ENCODE results near the gene RGS9BP. TPM values are rescaled to one million over a fixed set of nuclear protein-coding genes. Genes with fewer than 3 reads are reported as not detected.

The RGS9BP gene
- total RNA-seq, 3 donors from 2014 or later: 0.32 to 0.44 (median 0.33) TPM

- H3K4me1 ChIP-seq: peaks cover 3 to 6% of the 10 kb centered on the region in 2 donors
- no peaks in the 10 kb centered on the region for H3K36me3 ChIP-seq
- no peak for TF ChIP-seq POLR2AphosphoS5 (IDR thresholded peaks at IDR 0.05)
- TF ChIP-seq POLR2A (IDR thresholded peaks at IDR 0.05): no peak
- no peak for TF ChIP-seq CTCF (IDR thresholded peaks at IDR 0.05)
- H3K4me3 ChIP-seq: peak overlapping the region; percentile 92 to 95 (median 93)
- intact Hi-C loops (cut with DNase I; ENCODE audit: low total_unique reads): no loop called here
- H3K27me3 ChIP-seq: peaks cover 3 to 12% of the 10 kb centered on the region in 2 donors
- no peak for DNase-seq (ENCODE audit: low spot score in 2 of 2)
- no peak overlapping the region for H3K27ac ChIP-seq
- no peaks in the 10 kb centered on the region for H3K9me3 ChIP-seq
These were observed 692 bp downstream of the RGS9BP start for GRCh38 chr19:32676186-32676894.

GRCh38 chr19:32676895-32677359, 1.3 kb downstream of the RGS9BP start:
- TF ChIP-seq POLR2AphosphoS5 (IDR thresholded peaks at IDR 0.05) (no peak), CTCF (IDR thresholded peaks at IDR 0.05) (no peak), POLR2A (IDR thresholded peaks at IDR 0.05) (no peak)
- Histone ChIP-seq H3K4me3 (peak overlapping the region in 2 of 3 donors; percentile 93 to 95), H3K9me3 (no peaks in the 10 kb centered on the region), H3K27me3 (peaks cover 3 to 12% of the 10 kb centered on the region in 2 donors), H3K4me1 (peaks cover 3 to 6% of the 10 kb centered on the region in 2 donors), H3K36me3 (no peaks in the 10 kb centered on the region), H3K27ac (no peak overlapping the region)
- intact Hi-C loops (cut with DNase I; ENCODE audit: low total_unique reads): no loop called here
- DNase-seq (ENCODE audit: low spot score in 2 of 2): no peak

GRCh38 chr19:32677657-32678056, 2.0 kb downstream of the RGS9BP start:
- H3K36me3 ChIP-seq: no peaks in the 10 kb centered on the region
- DNase-seq (ENCODE audit: low spot score in 2 of 2): no peak
- peaks cover 3 to 12% of the 10 kb centered on the region in 2 donors for H3K27me3 ChIP-seq
- intact Hi-C loops (cut with DNase I; ENCODE audit: low total_unique reads): no loop called here
- H3K4me3 ChIP-seq: no peak overlapping the region
- H3K9me3 ChIP-seq: no peaks in the 10 kb centered on the region
- H3K4me1 ChIP-seq: peaks cover 3 to 6% of the 10 kb centered on the region in 2 donors
- TF ChIP-seq CTCF (IDR thresholded peaks at IDR 0.05): no peak
- no peak for TF ChIP-seq POLR2AphosphoS5 (IDR thresholded peaks at IDR 0.05)
- no peak for TF ChIP-seq POLR2A (IDR thresholded peaks at IDR 0.05)
- no peak overlapping the region for H3K27ac ChIP-seq

- Histone ChIP-seq H3K4me1 (peaks cover 0 to 3% of the 10 kb centered on the region in 2 donors), H3K27ac (no peak overlapping the region), H3K36me3 (no peaks in the 10 kb centered on the region), H3K4me3 (no peak overlapping the region), H3K27me3 (peaks cover 3 to 10% of the 10 kb centered on the region in 2 donors), H3K9me3 (no peaks in the 10 kb centered on the region)
- no peak for DNase-seq (ENCODE audit: low spot score in 2 of 2)
- intact Hi-C loops (cut with DNase I; ENCODE audit: low total_unique reads): no loop called here
- no peak for TF ChIP-seq CTCF (IDR thresholded peaks at IDR 0.05)
These were observed 5.3 kb downstream of the RGS9BP start for GRCh38 chr19:32680986-32681385.

- Histone ChIP-seq H3K27me3 (no peaks in the 10 kb centered on the region), H3K9me3 (no peaks in the 10 kb centered on the region), H3K36me3 (no peaks in the 10 kb centered on the region), H3K4me1 (no peaks in the 10 kb centered on the region), H3K27ac (no peak overlapping the region), H3K4me3 (no peak overlapping the region)
- TF ChIP-seq POLR2AphosphoS5 (IDR thresholded peaks at IDR 0.05) (no peak), POLR2A (IDR thresholded peaks at IDR 0.05) (no peak), CTCF (IDR thresholded peaks at IDR 0.05) (no peak)
- intact Hi-C loops (cut with DNase I; ENCODE audit: low total_unique reads): no loop called here
- DNase-seq (ENCODE audit: low spot score in 2 of 2): no peak
These were observed 6.7 kb downstream of the RGS9BP start for GRCh38 chr19:32682317-32682716.
